Activated naive CD8-positive, alpha-beta T cell treated with anti-CD3 and anti-CD28 coated beads, Interleukin-2, amount 10 ng/mL, durations not matched to agents 7 days and 5 days (primary cell): ENCODE results near the gene FASTKD1. TPM values are rescaled to one million over a fixed set of nuclear protein-coding genes. Genes with fewer than 3 reads are reported as not detected.

Experiments
- total RNA-seq, 2 experiments: library from RNA; stranded (reverse); gene quantifications; one replicate each; pipeline ENCODE4 v1.2.3, GENCODE V29; 2021

Gene FASTKD1
- total RNA-seq, 2 experiments from 2014 or later = 35.0 to 38.8 TPM

Other genes with a start within 250 kb of the FASTKD1 start
- gene LRP2, start 211.3 kb downstream of the FASTKD1 start, total RNA-seq = under 1 TPM; 0.40 to 0.47 TPM
- gene BBS5, start 94.4 kb downstream of the FASTKD1 start, total RNA-seq = 1 to 10 TPM; 2.8 to 3.2 TPM
- gene KLHL41, start 64.2 kb downstream of the FASTKD1 start, total RNA-seq = under 1 TPM in 1 of 2 experiments, not detected in 1; 0.17 TPM
- gene PPIG, start 10.5 kb upstream of the FASTKD1 start, total RNA-seq = 10 to 100 TPM; 62.4 to 64.4 TPM
- gene CFAP210, start 120.5 kb upstream of the FASTKD1 start, total RNA-seq = not detected
- 1 to 10 TPM; 6.0 to 6.3 TPM for gene PHOSPHO2, start 120.6 kb upstream of the FASTKD1 start, total RNA-seq
- gene KLHL23, start 160.0 kb upstream of the FASTKD1 start, total RNA-seq = 1 to 10 TPM; 7.6 to 7.8 TPM
- gene SSB, start 225.0 kb upstream of the FASTKD1 start, total RNA-seq = 10 to 100 TPM; 83.4 to 84.6 TPM